HepG2 (cell line): ENCODE data around the gene CARMIL1. TPM values are rescaled to one million over a fixed set of nuclear protein-coding genes. Genes with fewer than 3 reads are reported as not detected.

Experiments
- ATAD3A ChIP-seq: sonication (generic); formaldehyde crosslinking; IDR thresholded peaks from 2 replicates; pipeline ENCODE4 v1.4.0; 2020; ENCODE audit warnings: missing genetic modification reagents
- CHCHD3 ChIP-seq: sonication (generic); formaldehyde crosslinking; IDR thresholded peaks from 2 replicates; pipeline ENCODE4 v1.8.0; 2022; ENCODE audit warnings: mild to moderate bottlenecking, missing genetic modification reagents, moderate library complexity
- ELK4 ChIP-seq: sonication (generic); formaldehyde crosslinking; IDR thresholded peaks from 2 replicates; pipeline ENCODE4 v1.9.0; 2021; ENCODE audit warnings: missing genetic modification reagents, borderline replicate concordance
- HHEX ChIP-seq: IDR thresholded peaks from 2 replicates; pipeline ENCODE4 v1.6.1; 2016; ENCODE audit warnings: control low read depth
- IKZF4 ChIP-seq: sonication (generic); formaldehyde crosslinking; IDR thresholded peaks from 2 replicates; pipeline ENCODE4 v1.5.1; 2020; ENCODE audit warnings: borderline replicate concordance, mild to moderate bottlenecking, low read depth, missing genetic modification reagents; ENCODE audit errors: not compliant biosample characterization
- KAT7 ChIP-seq: IDR thresholded peaks from 2 replicates; pipeline ENCODE4 v1.6.1; 2018; ENCODE audit warnings: borderline replicate concordance, missing compliant biosample characterization
- PATZ1 ChIP-seq: sonication (generic); formaldehyde crosslinking; IDR thresholded peaks from 2 replicates; pipeline ENCODE4 v1.4.0; 2020; ENCODE audit warnings: missing genetic modification reagents
- POLR2AphosphoS2 ChIP-seq: IDR thresholded peaks from 2 replicates; pipeline ENCODE4 v1.6.1; 2011; ENCODE audit warnings: low read depth, low read length, improper control_type of control experiment
- ZNF234 ChIP-seq: sonication (generic); formaldehyde crosslinking; conservative IDR thresholded peaks from 2 replicates; pipeline ENCODE4 v1.5.1; 2020; ENCODE audit warnings: mild to moderate bottlenecking, missing genetic modification reagents
- ZNF567 ChIP-seq: sonication (generic); formaldehyde crosslinking; IDR thresholded peaks from 2 replicates; pipeline ENCODE4 v1.8.1; 2023; ENCODE audit warnings: mild to moderate bottlenecking, missing genetic modification reagents, borderline replicate concordance
- polyA plus RNA-seq, 8 experiments: library from polyadenylated mRNA; depleted of rRNA in 3 of 8; stranded (reverse) in 7 of 8; unstranded in 1 of 8; fragments of >200 nt; fragmentation: Illumina TruSeq in 4 of 8; extraction: Trizol in 4 of 8; gene quantifications; 2 replicates each; pipeline versions ENCODE4 v1.2.1 to v1.2.3, GENCODE V29; 2011 to 2016; ENCODE audit warnings: low read depth in 4 of 8, missing spikeins in 1 of 8, mixed read lengths in 1 of 8; ENCODE audit not compliant: insufficient read depth in 1 of 8
- total RNA-seq, 5 experiments: library from RNA; depleted of rRNA; stranded (reverse); fragments of >200 nt; fragmentation: Illumina TruSeq; extraction: Trizol; gene quantifications; 2 replicates each; pipeline ENCODE4 v1.2.3, GENCODE V29; 2016; ENCODE audit warnings: low read depth in 1 of 5
- TF ChIP-seq, protein P1 (sequence below): sonication (generic); formaldehyde crosslinking; IDR thresholded peaks from 2 replicates; pipeline ENCODE4 v1.4.0; 2020; ENCODE audit warnings: missing genetic modification reagents, borderline replicate concordance

Gene CARMIL1
- total and polyA plus RNA-seq, 2 of the 13 experiments (the other 11 are each of a cell fraction or from before 2014, with no cell fraction given), result 1.8 to 2.6 TPM

GRCh38 chr6:25641940-25642666 lies 362.9 kb downstream of the CARMIL1 start (continued):
- TF ChIP-seq, protein P1, sequence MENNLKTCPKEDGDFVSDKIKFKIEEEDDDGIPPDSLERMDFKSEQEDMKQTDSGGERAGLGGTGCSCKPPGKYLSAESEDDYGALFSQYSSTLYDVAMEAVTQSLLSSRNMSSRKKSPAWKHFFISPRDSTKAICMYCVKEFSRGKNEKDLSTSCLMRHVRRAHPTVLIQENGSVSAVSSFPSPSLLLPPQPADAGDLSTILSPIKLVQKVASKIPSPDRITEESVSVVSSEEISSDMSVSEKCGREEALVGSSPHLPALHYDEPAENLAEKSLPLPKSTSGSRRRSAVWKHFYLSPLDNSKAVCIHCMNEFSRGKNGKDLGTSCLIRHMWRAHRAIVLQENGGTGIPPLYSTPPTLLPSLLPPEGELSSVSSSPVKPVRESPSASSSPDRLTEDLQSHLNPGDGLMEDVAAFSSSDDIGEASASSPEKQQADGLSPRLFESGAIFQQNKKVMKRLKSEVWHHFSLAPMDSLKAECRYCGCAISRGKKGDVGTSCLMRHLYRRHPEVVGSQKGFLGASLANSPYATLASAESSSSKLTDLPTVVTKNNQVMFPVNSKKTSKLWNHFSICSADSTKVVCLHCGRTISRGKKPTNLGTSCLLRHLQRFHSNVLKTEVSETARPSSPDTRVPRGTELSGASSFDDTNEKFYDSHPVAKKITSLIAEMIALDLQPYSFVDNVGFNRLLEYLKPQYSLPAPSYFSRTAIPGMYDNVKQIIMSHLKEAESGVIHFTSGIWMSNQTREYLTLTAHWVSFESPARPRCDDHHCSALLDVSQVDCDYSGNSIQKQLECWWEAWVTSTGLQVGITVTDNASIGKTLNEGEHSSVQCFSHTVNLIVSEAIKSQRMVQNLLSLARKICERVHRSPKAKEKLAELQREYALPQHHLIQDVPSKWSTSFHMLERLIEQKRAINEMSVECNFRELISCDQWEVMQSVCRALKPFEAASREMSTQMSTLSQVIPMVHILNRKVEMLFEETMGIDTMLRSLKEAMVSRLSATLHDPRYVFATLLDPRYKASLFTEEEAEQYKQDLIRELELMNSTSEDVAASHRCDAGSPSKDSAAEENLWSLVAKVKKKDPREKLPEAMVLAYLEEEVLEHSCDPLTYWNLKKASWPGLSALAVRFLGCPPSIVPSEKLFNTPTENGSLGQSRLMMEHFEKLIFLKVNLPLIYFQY (CRISPR knock-in tag), result no peak
- no peak for TF ChIP-seq IKZF4
- TF ChIP-seq ELK4 (CRISPR knock-in tag), result no peak
- TF ChIP-seq CHCHD3 (CRISPR knock-in tag), result no peak
- TF ChIP-seq PATZ1 (CRISPR knock-in tag), result no peak
- TF ChIP-seq ATAD3A (CRISPR knock-in tag), result no peak
- no peak; the same call in 1 of the 2 replicates for TF ChIP-seq ZNF567
- no peak for TF ChIP-seq KAT7 (CRISPR knock-in tag)
- 0 out of 2 replicates have a peak, but pooled peaks have one; percentile 22 for TF ChIP-seq HHEX (CRISPR knock-in tag)
- no peak for TF ChIP-seq ZNF234 (CRISPR knock-in tag)
- no peak for TF ChIP-seq POLR2AphosphoS2
